HL-60 (cell line): ENCODE data around the gene COX6A2.

Source experiments
- DNase-seq, 2 experiments: peaks; one replicate each; pipeline ENCODE4 v3.0.0-alpha.2; 2010 to 2020; ENCODE audit warnings: low read depth in 1 of 2, low spot score in 1 of 2
- H3K27ac ChIP-seq: fragments of 250-450 bp; sonication (Bioruptor Pico); replicated peaks from 2 replicates; pipeline ENCODE4 v1.5.1; 2020; ENCODE audit warnings: mild to moderate bottlenecking, moderate library complexity
- H3K27me3 ChIP-seq: fragments of 250-450 bp; sonication (Bioruptor Pico); 2 replicates; pipeline ENCODE4 v1.5.1; 2021; ENCODE audit warnings: mild to moderate bottlenecking, moderate library complexity; ENCODE audit not compliant: insufficient read depth, poor library complexity, severe bottlenecking
- H3K4me3 ChIP-seq: replicated peaks from 2 replicates; pipeline ENCODE4 v1.5.1; 2011; ENCODE audit warnings: mild to moderate bottlenecking, control low read depth, low read length; ENCODE audit not compliant: insufficient read depth
- CTCF ChIP-seq: IDR thresholded peaks from one replicate; pipeline ENCODE4 v1.5.1; 2011; ENCODE audit warnings: low read length, control low read depth, inconsistent platforms; ENCODE audit not compliant: insufficient read depth
- GABPA ChIP-seq: IDR thresholded peaks from 2 replicates; pipeline ENCODE4 v1.6.1; 2012; ENCODE audit warnings: low read depth
- POLR2AphosphoS5 ChIP-seq: IDR thresholded peaks from 2 replicates; pipeline ENCODE4 v1.6.1; 2012; ENCODE audit warnings: low read depth
- REST ChIP-seq: IDR thresholded peaks from 2 replicates; pipeline ENCODE4 v1.6.1; 2012; ENCODE audit warnings: low read depth; ENCODE audit not compliant: insufficient replicate concordance
- SPI1 ChIP-seq: IDR thresholded peaks from 2 replicates; pipeline ENCODE4 v1.6.1; 2012; ENCODE audit warnings: low read depth, mild to moderate bottlenecking, borderline replicate concordance

The COX6A2 gene

GRCh38 chr16:31428638-31429247, 583 bp upstream of the COX6A2 start:
- no peak overlapping the region for H3K27ac ChIP-seq
- no peaks in the 10 kb centered on the region for H3K27me3 ChIP-seq
- no peak overlapping the region for H3K4me3 ChIP-seq
- TF ChIP-seq REST (no peak), GABPA (no peak), CTCF (no peak), SPI1 (no peak), POLR2AphosphoS5 (no peak)
- DNase-seq, result no peak

- no peak overlapping the region for H3K4me3 ChIP-seq
- DNase-seq, result no peak
Observed at GRCh38 chr16:31427441-31428278, 500 bp downstream of the COX6A2 start.

More at GRCh38 chr16:31427441-31428278, 500 bp downstream of the COX6A2 start:
- Histone ChIP-seq H3K27me3 (no peaks in the 10 kb centered on the region), H3K27ac (no peak overlapping the region)
- no peak for TF ChIP-seq REST
- no peak for TF ChIP-seq POLR2AphosphoS5
- no peak for TF ChIP-seq GABPA
- TF ChIP-seq CTCF, result no peak
- no peak for TF ChIP-seq SPI1
